Skeletal muscle satellite cell (primary cell): Measurements from ENCODE around the gene LOX.

Experiments
- H3K27me3 ChIP-seq: 2 replicates; pipeline ENCODE4 v1.7.0; 2013; ENCODE audit warnings: low read length; ENCODE audit not compliant: control insufficient read depth, insufficient read depth
- H3K36me3 ChIP-seq: 2 replicates; pipeline ENCODE4 v1.7.0; 2013; ENCODE audit warnings: mild to moderate bottlenecking, control low read depth, low read length; ENCODE audit not compliant: insufficient read depth
- H3K4me1 ChIP-seq: 2 replicates; pipeline ENCODE4 v1.7.0; 2013; ENCODE audit warnings: low read length; ENCODE audit not compliant: control insufficient read depth, insufficient read depth
- H3K4me2 ChIP-seq: 2 replicates; pipeline ENCODE4 v1.7.0; 2013; ENCODE audit warnings: mild to moderate bottlenecking, low read length
- H3K4me3 ChIP-seq: 2 replicates; pipeline ENCODE4 v1.7.0; 2013; ENCODE audit warnings: low read length
- H3K9ac ChIP-seq: 2 replicates; pipeline ENCODE4 v1.7.0; 2013; ENCODE audit warnings: mild to moderate bottlenecking, low read depth, low read length, moderate library complexity
- H3K9me3 ChIP-seq: replicated peaks from 2 replicates; pipeline ENCODE4 v1.7.0; 2013; ENCODE audit warnings: mild to moderate bottlenecking, control low read depth, low read length

Gene LOX

GRCh38 chr5:122073864-122074263 is 4.2 kb downstream of the LOX start:
- H3K9ac ChIP-seq: no peak overlapping the region
- peaks cover 14% of the 10 kb centered on the region for H3K4me1 ChIP-seq
- H3K36me3 ChIP-seq: peaks cover 62% of the 10 kb centered on the region
- H3K4me3 ChIP-seq: no peak overlapping the region
- no peaks in the 10 kb centered on the region for H3K9me3 ChIP-seq
- H3K27me3 ChIP-seq: no peaks in the 10 kb centered on the region
- peak overlapping the region; percentile 44 for H3K4me2 ChIP-seq

- H3K4me1 ChIP-seq: peaks cover 14% of the 10 kb centered on the region
- H3K9me3 ChIP-seq: no peaks in the 10 kb centered on the region
- H3K4me2 ChIP-seq: peak overlapping the region; percentile 11
- H3K36me3 ChIP-seq: peaks cover 70% of the 10 kb centered on the region
- no peaks in the 10 kb centered on the region for H3K27me3 ChIP-seq
- H3K9ac ChIP-seq: no peak overlapping the region
- H3K4me3 ChIP-seq: no peak overlapping the region
Measured at GRCh38 chr5:122073018-122073417, 5.0 kb downstream of the LOX start.

GRCh38 chr5:122067390-122067789 is 10.7 kb downstream of the LOX start:
- Histone ChIP-seq H3K36me3 (peaks cover 72% of the 10 kb centered on the region), H3K4me3 (no peak overlapping the region)

GRCh38 chr5:122064992-122065391 is 13.1 kb downstream of the LOX start:
- Histone ChIP-seq H3K4me1 (peaks cover 10% of the 10 kb centered on the region), H3K4me3 (no peak overlapping the region), H3K9ac (no peak overlapping the region), H3K27me3 (no peaks in the 10 kb centered on the region), H3K9me3 (no peaks in the 10 kb centered on the region), H3K4me2 (no peak overlapping the region), H3K36me3 (peaks cover 52% of the 10 kb centered on the region)

More at GRCh38 chr5:122067390-122067789, 10.7 kb downstream of the LOX start:
- Histone ChIP-seq H3K27me3 (no peaks in the 10 kb centered on the region), H3K4me1 (peaks cover 9% of the 10 kb centered on the region), H3K9me3 (no peaks in the 10 kb centered on the region), H3K4me2 (no peak overlapping the region), H3K9ac (no peak overlapping the region)

GRCh38 chr5:122063836-122064235 is 14.2 kb downstream of the LOX start:
- H3K4me2 ChIP-seq: no peak overlapping the region
- H3K27me3 ChIP-seq: no peaks in the 10 kb centered on the region
- H3K36me3 ChIP-seq: peaks cover 40% of the 10 kb centered on the region
- H3K4me3 ChIP-seq: no peak overlapping the region
- H3K9ac ChIP-seq: no peak overlapping the region
- peaks cover 10% of the 10 kb centered on the region for H3K4me1 ChIP-seq
- no peaks in the 10 kb centered on the region for H3K9me3 ChIP-seq

GRCh38 chr5:122062205-122062604 is 15.9 kb downstream of the LOX start:
- no peak overlapping the region for H3K4me2 ChIP-seq
- no peaks in the 10 kb centered on the region for H3K9me3 ChIP-seq
- no peaks in the 10 kb centered on the region for H3K27me3 ChIP-seq
- no peak overlapping the region for H3K4me3 ChIP-seq
- H3K4me1 ChIP-seq: peaks cover 10% of the 10 kb centered on the region
- H3K9ac ChIP-seq: no peak overlapping the region
- H3K36me3 ChIP-seq: peaks cover 25% of the 10 kb centered on the region

GRCh38 chr5:122056913-122057312 is 21.1 kb downstream of the LOX start:
- Histone ChIP-seq H3K9me3 (no peaks in the 10 kb centered on the region), H3K4me1 (no peaks in the 10 kb centered on the region), H3K4me3 (no peak overlapping the region), H3K27me3 (no peaks in the 10 kb centered on the region), H3K9ac (no peak overlapping the region), H3K36me3 (no peaks in the 10 kb centered on the region), H3K4me2 (no peak overlapping the region)

GRCh38 chr5:122054266-122054665 is 23.8 kb downstream of the LOX start:
- no peak overlapping the region for H3K9ac ChIP-seq
- no peak overlapping the region for H3K4me3 ChIP-seq
- H3K36me3 ChIP-seq: no peaks in the 10 kb centered on the region
- no peaks in the 10 kb centered on the region for H3K4me1 ChIP-seq
- no peaks in the 10 kb centered on the region for H3K9me3 ChIP-seq
- no peak overlapping the region for H3K4me2 ChIP-seq
- H3K27me3 ChIP-seq: no peaks in the 10 kb centered on the region

- Histone ChIP-seq H3K36me3 (no peaks in the 10 kb centered on the region), H3K9ac (no peak overlapping the region), H3K27me3 (no peaks in the 10 kb centered on the region), H3K4me1 (no peaks in the 10 kb centered on the region), H3K4me2 (no peak overlapping the region), H3K9me3 (no peaks in the 10 kb centered on the region), H3K4me3 (no peak overlapping the region)
Measured at GRCh38 chr5:122053181-122054109, 24.6 kb downstream of the LOX start.

GRCh38 chr5:122051569-122051968 is 26.5 kb downstream of the LOX start:
- no peaks in the 10 kb centered on the region for H3K4me1 ChIP-seq
- no peak overlapping the region for H3K4me3 ChIP-seq
- H3K9ac ChIP-seq: no peak overlapping the region
- no peak overlapping the region for H3K4me2 ChIP-seq
- H3K36me3 ChIP-seq: no peaks in the 10 kb centered on the region
- H3K9me3 ChIP-seq: no peaks in the 10 kb centered on the region
- H3K27me3 ChIP-seq: no peaks in the 10 kb centered on the region

- H3K9ac ChIP-seq: no peak overlapping the region
- H3K4me2 ChIP-seq: no peak overlapping the region
- H3K4me3 ChIP-seq: no peak overlapping the region
- no peaks in the 10 kb centered on the region for H3K9me3 ChIP-seq
- no peaks in the 10 kb centered on the region for H3K27me3 ChIP-seq
- no peaks in the 10 kb centered on the region for H3K36me3 ChIP-seq
- H3K4me1 ChIP-seq: no peaks in the 10 kb centered on the region
Measured at GRCh38 chr5:122050959-122051358, 27.1 kb downstream of the LOX start.
